Measurements from ENCODE around the gene SMAD6. TPM values are rescaled to one million over a fixed set of nuclear protein-coding genes. Genes with fewer than 3 reads are reported as not detected.

The SMAD6 gene
- total and polyA plus RNA-seq, 3 experiments from 2014 or later = 0.04 to 0.26 TPM; not detected in 1

DNA sequence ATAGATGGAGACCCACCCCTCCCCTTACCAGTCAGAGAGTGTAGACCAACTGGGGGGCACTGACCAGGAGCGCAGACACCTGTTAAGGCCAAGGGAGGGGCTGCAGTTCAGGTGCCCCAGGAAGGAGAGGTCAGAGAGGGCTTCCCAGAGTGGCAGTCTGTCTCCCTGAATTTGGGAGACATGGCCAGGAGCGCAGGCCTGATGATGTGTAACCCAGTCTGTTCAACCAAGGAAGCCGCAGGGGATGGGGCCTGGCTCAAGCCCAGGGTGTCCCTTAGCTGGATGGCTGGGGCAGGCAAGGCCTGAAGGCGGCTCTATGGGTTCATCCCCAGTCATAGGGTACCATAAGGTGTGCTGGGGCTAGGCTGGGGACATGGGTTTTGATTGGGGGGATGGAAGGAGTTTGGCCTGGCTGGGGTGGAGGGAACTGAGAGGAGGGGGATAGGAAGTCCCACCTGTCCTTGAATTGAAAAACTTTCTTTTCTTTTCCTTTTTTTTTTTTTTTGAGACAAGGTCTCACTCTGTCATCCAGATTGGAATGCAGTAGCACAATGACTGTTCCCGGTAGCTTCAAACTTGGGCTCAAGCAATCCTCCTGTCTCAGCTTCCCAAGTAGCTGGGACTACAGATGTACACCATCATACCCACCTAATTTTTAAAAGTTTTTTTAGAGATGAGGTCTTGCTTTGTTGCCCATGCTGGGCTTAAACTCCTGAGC, 75.7 kb downstream of the SMAD6 start:
- no peaks in the 10 kb centered on the region for H3K4me1 Mint-ChIP-seq
- no peaks in the 10 kb centered on the region for H3K9me3 ChIP-seq (ENCODE audit: low read length)
- CTCF ChIA-PET = interaction anchor here (1.3 kb wide), 1 partner anchor 159 kb away, joined by 4 read pairs; no protein-coding TSS in a partner anchor
- no peaks in the 10 kb centered on the region for H3K27me3 ChIP-seq (ENCODE audit: insufficient read depth, low read length, poor library complexity, severe bottlenecking)
- no peaks in the 10 kb centered on the region for H3K9me3 Mint-ChIP-seq
- H3K4me1 ChIP-seq (ENCODE audit: insufficient read depth, low read length) = no peaks in the 10 kb centered on the region
- no peaks in the 10 kb centered on the region for H3K36me3 Mint-ChIP-seq
- no peak overlapping the region for H3K4me3 ChIP-seq (ENCODE audit: low read length)
- POLR2A ChIA-PET = no interaction called here
- no peak overlapping the region for H3K4me3 Mint-ChIP-seq
- H3K27ac ChIP-seq (ENCODE audit: low read depth, low read length) = no peak overlapping the region
- H3K27ac Mint-ChIP-seq = no peak overlapping the region
- DNase-seq = no peak
- no peaks in the 10 kb centered on the region for H3K36me3 ChIP-seq (ENCODE audit: insufficient read depth, low read length)
- peaks cover 0 to 3% of the 10 kb centered on the region in 2 donors for H3K27me3 Mint-ChIP-seq

DNA sequence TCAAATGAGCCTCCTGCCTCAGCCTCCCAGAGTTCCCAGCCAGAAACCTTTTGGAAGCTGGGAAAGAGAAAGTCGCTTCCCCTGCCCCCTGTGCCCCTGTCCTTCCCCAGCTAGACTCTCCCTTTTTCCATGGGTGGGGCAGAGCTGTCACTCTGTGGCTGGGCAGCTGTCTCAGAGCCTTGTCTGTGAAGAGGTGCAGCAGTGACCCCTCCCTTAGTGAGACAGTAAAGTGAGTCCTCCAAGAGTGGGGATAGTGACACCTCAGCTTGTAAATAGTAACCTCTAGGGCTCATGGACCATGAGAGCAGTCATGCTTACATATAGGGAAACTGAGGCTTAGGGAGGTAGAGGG, 76.3 kb downstream of the SMAD6 start:
- no peaks in the 10 kb centered on the region for H3K4me1 ChIP-seq (ENCODE audit: insufficient read depth, low read length)
- no peak overlapping the region for H3K4me3 ChIP-seq (ENCODE audit: low read length)
- H3K27me3 Mint-ChIP-seq = peaks cover 0 to 3% of the 10 kb centered on the region in 2 donors
- DNase-seq = no peak
- H3K36me3 Mint-ChIP-seq = no peaks in the 10 kb centered on the region
- ChIA-PET CTCF (interaction anchor here (1.3 kb wide), 1 partner anchor 159 kb away, joined by 4 read pairs; no protein-coding TSS in a partner anchor), POLR2A (no interaction called here)
- H3K9me3 Mint-ChIP-seq = no peaks in the 10 kb centered on the region
- H3K9me3 ChIP-seq (ENCODE audit: low read length) = no peaks in the 10 kb centered on the region
- no peak overlapping the region for H3K4me3 Mint-ChIP-seq
- H3K27me3 ChIP-seq (ENCODE audit: insufficient read depth, low read length, poor library complexity, severe bottlenecking) = no peaks in the 10 kb centered on the region
- H3K4me1 Mint-ChIP-seq = no peaks in the 10 kb centered on the region
- H3K36me3 ChIP-seq (ENCODE audit: insufficient read depth, low read length) = no peaks in the 10 kb centered on the region
- H3K27ac ChIP-seq (ENCODE audit: low read depth, low read length) = no peak overlapping the region
- H3K27ac Mint-ChIP-seq = peak overlapping the region in 1 of 8 donors; percentile 29

GRCh38 chr15:66778716-66779115, 76.7 kb downstream of the SMAD6 start:
- H3K4me3 Mint-ChIP-seq = no peak overlapping the region
- H3K36me3 ChIP-seq (ENCODE audit: insufficient read depth, low read length) = no peaks in the 10 kb centered on the region
- no peaks in the 10 kb centered on the region for H3K4me1 ChIP-seq (ENCODE audit: insufficient read depth, low read length)
- H3K9me3 ChIP-seq (ENCODE audit: low read length) = no peaks in the 10 kb centered on the region
- no peaks in the 10 kb centered on the region for H3K27me3 ChIP-seq (ENCODE audit: insufficient read depth, low read length, poor library complexity, severe bottlenecking)
- ChIA-PET POLR2A (no interaction called here), CTCF (interaction anchor here (0.6 to 1.3 kb wide), 2 partner anchors 160 to 959 kb away, joined by 3 to 4 read pairs; no protein-coding TSS in a partner anchor)
- DNase-seq = no peak
- no peaks in the 10 kb centered on the region for H3K4me1 Mint-ChIP-seq
- H3K36me3 Mint-ChIP-seq = no peaks in the 10 kb centered on the region
- H3K27ac Mint-ChIP-seq = no peak overlapping the region
- H3K27me3 Mint-ChIP-seq = peaks cover 0 to 3% of the 10 kb centered on the region in 2 donors
- H3K9me3 Mint-ChIP-seq = no peaks in the 10 kb centered on the region
- H3K27ac ChIP-seq (ENCODE audit: low read depth, low read length) = no peak overlapping the region
- no peak overlapping the region for H3K4me3 ChIP-seq (ENCODE audit: low read length)

DNA sequence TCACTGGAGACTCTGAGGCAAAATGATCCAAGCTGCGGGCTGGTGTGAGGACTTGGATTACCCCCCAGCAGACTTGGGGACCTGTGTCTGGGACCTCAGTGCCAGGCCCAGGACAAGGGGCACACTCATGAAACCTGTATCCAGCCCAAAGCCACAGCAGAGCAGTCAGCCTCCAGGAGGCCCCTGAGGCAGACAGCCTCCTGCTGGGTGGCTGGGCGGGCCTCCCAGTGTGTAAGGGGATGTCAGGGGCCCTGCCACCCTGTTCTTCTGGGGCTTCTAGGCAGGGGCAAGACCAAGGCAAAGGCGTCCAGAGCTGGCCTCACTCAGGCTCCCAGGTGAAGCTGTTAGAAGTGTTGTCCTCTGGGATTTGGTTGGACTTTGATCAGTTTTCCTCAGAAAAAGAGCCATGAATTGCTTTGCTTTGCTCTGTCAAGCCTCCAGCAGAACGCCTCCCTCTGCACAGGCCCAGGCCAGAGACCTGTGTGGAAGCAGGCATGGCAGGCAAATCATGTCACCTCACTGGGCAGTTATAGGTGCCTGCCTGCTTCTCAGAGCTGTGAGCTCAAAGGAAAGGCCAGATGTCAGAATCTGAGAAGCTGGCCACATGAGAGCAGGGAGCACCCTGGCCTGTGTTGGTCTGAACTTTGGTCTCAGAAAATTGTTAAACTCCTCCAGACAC, 77.4 kb downstream of the SMAD6 start:
- H3K9me3 ChIP-seq (ENCODE audit: low read length) = no peaks in the 10 kb centered on the region
- H3K27me3 ChIP-seq (ENCODE audit: insufficient read depth, low read length, poor library complexity, severe bottlenecking) = no peaks in the 10 kb centered on the region
- no peak overlapping the region for H3K4me3 Mint-ChIP-seq
- H3K36me3 ChIP-seq (ENCODE audit: insufficient read depth, low read length) = no peaks in the 10 kb centered on the region
- H3K4me1 Mint-ChIP-seq = no peaks in the 10 kb centered on the region
- H3K36me3 Mint-ChIP-seq = no peaks in the 10 kb centered on the region
- ChIA-PET POLR2A (no interaction called here), CTCF (interaction anchor here (0.6 to 1.2 kb wide), 2 partner anchors 10 to 959 kb away, joined by 3 read pairs; no protein-coding TSS in a partner anchor)
- H3K27me3 Mint-ChIP-seq = peaks cover 0 to 3% of the 10 kb centered on the region in 2 donors
- no peaks in the 10 kb centered on the region for H3K4me1 ChIP-seq (ENCODE audit: insufficient read depth, low read length)
- no peaks in the 10 kb centered on the region for H3K9me3 Mint-ChIP-seq
- no peak overlapping the region for H3K27ac ChIP-seq (ENCODE audit: low read depth, low read length)
- DNase-seq = no peak
- no peak overlapping the region for H3K27ac Mint-ChIP-seq
- no peak overlapping the region for H3K4me3 ChIP-seq (ENCODE audit: low read length)

- Histone ChIP-seq H3K4me3 (ENCODE audit: low read length) (no peak overlapping the region), H3K27ac (ENCODE audit: low read depth, low read length) (no peak overlapping the region), H3K36me3 (ENCODE audit: insufficient read depth, low read length) (no peaks in the 10 kb centered on the region), H3K27me3 (ENCODE audit: insufficient read depth, low read length, poor library complexity, severe bottlenecking) (no peaks in the 10 kb centered on the region), H3K4me1 (ENCODE audit: insufficient read depth, low read length) (no peaks in the 10 kb centered on the region), H3K9me3 (ENCODE audit: low read length) (no peaks in the 10 kb centered on the region)
- Mint-ChIP-seq H3K36me3 (no peaks in the 10 kb centered on the region), H3K4me1 (no peaks in the 10 kb centered on the region), H3K27ac (peak overlapping the region in 1 of 8 donors; percentile 65), H3K27me3 (peaks cover 0 to 3% of the 10 kb centered on the region in 2 donors), H3K9me3 (no peaks in the 10 kb centered on the region), H3K4me3 (no peak overlapping the region)
- ChIA-PET CTCF (interaction anchor here (1.2 kb wide), 1 partner anchor 9 kb away, joined by 3 read pairs; no protein-coding TSS in a partner anchor), POLR2A (no interaction called here)
- DNase-seq = no peak
These were observed 78.3 kb downstream of the SMAD6 start for GRCh38 chr15:66780172-66780972.

DNA sequence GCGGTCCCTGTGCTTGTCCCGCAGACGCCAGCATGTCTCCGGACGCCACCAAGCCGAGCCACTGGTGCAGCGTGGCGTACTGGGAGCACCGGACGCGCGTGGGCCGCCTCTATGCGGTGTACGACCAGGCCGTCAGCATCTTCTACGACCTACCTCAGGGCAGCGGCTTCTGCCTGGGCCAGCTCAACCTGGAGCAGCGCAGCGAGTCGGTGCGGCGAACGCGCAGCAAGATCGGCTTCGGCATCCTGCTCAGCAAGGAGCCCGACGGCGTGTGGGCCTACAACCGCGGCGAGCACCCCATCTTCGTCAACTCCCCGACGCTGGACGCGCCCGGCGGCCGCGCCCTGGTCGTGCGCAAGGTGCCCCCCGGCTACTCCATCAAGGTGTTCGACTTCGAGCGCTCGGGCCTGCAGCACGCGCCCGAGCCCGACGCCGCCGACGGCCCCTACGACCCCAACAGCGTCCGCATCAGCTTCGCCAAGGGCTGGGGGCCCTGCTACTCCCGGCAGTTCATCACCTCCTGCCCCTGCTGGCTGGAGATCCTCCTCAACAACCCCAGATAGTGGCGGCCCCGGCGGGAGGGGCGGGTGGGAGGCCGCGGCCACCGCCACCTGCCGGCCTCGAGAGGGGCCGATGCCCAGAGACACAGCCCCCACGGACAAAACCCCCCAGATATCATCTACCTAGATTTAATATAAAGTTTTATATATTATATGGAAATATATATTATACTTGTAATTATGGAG, 79.1 kb downstream of the SMAD6 start:
- H3K36me3 ChIP-seq (ENCODE audit: insufficient read depth, low read length) = no peaks in the 10 kb centered on the region
- Mint-ChIP-seq H3K9me3 (no peaks in the 10 kb centered on the region), H3K27ac (no peak overlapping the region), H3K36me3 (no peaks in the 10 kb centered on the region), H3K4me1 (no peaks in the 10 kb centered on the region), H3K27me3 (peaks cover 0 to 3% of the 10 kb centered on the region in 2 donors), H3K4me3 (no peak overlapping the region)
- CTCF ChIA-PET = no interaction called here
- H3K4me1 ChIP-seq (ENCODE audit: insufficient read depth, low read length) = no peaks in the 10 kb centered on the region
- H3K4me3 ChIP-seq (ENCODE audit: low read length) = no peak overlapping the region
- no peak for DNase-seq
- no peaks in the 10 kb centered on the region for H3K9me3 ChIP-seq (ENCODE audit: low read length)
- POLR2A ChIA-PET = no interaction called here
- H3K27me3 ChIP-seq (ENCODE audit: insufficient read depth, low read length, poor library complexity, severe bottlenecking) = no peaks in the 10 kb centered on the region
- H3K27ac ChIP-seq (ENCODE audit: low read depth, low read length) = no peak overlapping the region

DNA sequence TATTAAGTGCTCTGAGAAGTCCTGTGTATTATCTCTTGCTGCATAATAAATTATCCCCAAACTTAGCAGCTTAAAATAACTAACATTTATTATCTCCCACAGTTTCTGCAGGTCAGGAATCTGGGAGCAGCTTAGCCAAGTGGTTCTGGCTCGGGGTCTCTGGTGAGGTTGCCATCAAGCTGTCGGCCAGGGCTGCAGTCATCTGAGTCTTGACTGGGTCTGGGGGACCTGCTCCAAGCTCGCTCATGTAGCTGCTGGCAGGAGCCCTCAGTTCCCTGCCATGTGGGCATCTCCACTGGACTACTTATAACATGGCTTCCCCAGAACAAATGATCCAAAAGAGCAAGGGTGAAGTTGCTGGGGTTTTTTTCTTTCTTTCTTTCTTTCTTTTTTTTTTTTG, 80.7 kb downstream of the SMAD6 start:
- Mint-ChIP-seq H3K4me1 (no peaks in the 10 kb centered on the region), H3K9me3 (no peaks in the 10 kb centered on the region), H3K36me3 (no peaks in the 10 kb centered on the region), H3K4me3 (no peak overlapping the region), H3K27ac (peak overlapping the region in 1 of 8 donors; percentile 23), H3K27me3 (peaks cover 2 to 3% of the 10 kb centered on the region in 2 donors)
- Histone ChIP-seq H3K9me3 (ENCODE audit: low read length) (no peaks in the 10 kb centered on the region), H3K36me3 (ENCODE audit: insufficient read depth, low read length) (no peaks in the 10 kb centered on the region), H3K4me3 (ENCODE audit: low read length) (no peak overlapping the region), H3K27me3 (ENCODE audit: insufficient read depth, low read length, poor library complexity, severe bottlenecking) (no peaks in the 10 kb centered on the region), H3K27ac (ENCODE audit: low read depth, low read length) (no peak overlapping the region), H3K4me1 (ENCODE audit: insufficient read depth, low read length) (no peaks in the 10 kb centered on the region)
- no peak for DNase-seq
- POLR2A ChIA-PET = no interaction called here
- CTCF ChIA-PET = no interaction called here
